ENCODE data around the gene ZFHX3. TPM values are rescaled to one million over a fixed set of nuclear protein-coding genes. Genes with fewer than 3 reads are reported as not detected.

Gene ZFHX3
- 10 to 100 TPM in 3 of 4 donors, 1 to 10 TPM in 1; 9.1 to 34.0 (median 12.0) TPM for total RNA-seq

GRCh38 chr16:73047536-73048291 is at the start of gene ZFHX3:
ZFHX3 (minus strand) TSS chr16:73048128; CDS start chr16:72960145, 87,983 bp downstream.
- H3K36me3 ChIP-seq = no peaks in the 10 kb centered on the region
- peaks cover 6 to 20% of the 10 kb centered on the region in 2 donors for H3K4me1 ChIP-seq
- peak within 1 kb of the TSS; percentile 99 for H3K27ac ChIP-seq
- no peaks in the 10 kb centered on the region for H3K27me3 ChIP-seq
- peak within 1 kb of the TSS; percentile 76 to 92 for H3K4me3 ChIP-seq
- DNase-seq = peak; percentile 67 to 69
- TF ChIP-seq POLR2A (IDR thresholded peaks at IDR 0.05) (peak; percentile 30 to 42), CTCF (IDR thresholded peaks at IDR 0.05) (peak in 1 of 4 experiments; percentile 15)
- intact Hi-C loops (cut with DNase I; ENCODE audit: low total_unique reads) = no loop called here
- H3K9me3 ChIP-seq = no peaks in the 10 kb centered on the region

GRCh38 chr16:73096510-73096909 is 48.6 kb upstream of the ZFHX3 start:
- DNase-seq = no peak

GRCh38 chr16:73095885-73096421 is 48.0 kb upstream of the ZFHX3 start:
- H3K27me3 ChIP-seq = no peaks in the 10 kb centered on the region
- intact Hi-C loops (cut with DNase I; ENCODE audit: low total_unique reads) = no loop called here
- H3K4me1 ChIP-seq = no peaks in the 10 kb centered on the region
- H3K9me3 ChIP-seq = no peaks in the 10 kb centered on the region
- TF ChIP-seq CTCF (IDR thresholded peaks at IDR 0.05) = no peak
- TF ChIP-seq POLR2A (IDR thresholded peaks at IDR 0.05) = no peak
- H3K27ac ChIP-seq = no peak overlapping the region
- no peak overlapping the region for H3K4me3 ChIP-seq
- no peaks in the 10 kb centered on the region for H3K36me3 ChIP-seq
- no peak for DNase-seq

More at GRCh38 chr16:73096510-73096909, 48.6 kb upstream of the ZFHX3 start:
- no peak overlapping the region for H3K27ac ChIP-seq
- no peaks in the 10 kb centered on the region for H3K9me3 ChIP-seq
- no peak overlapping the region for H3K4me3 ChIP-seq
- intact Hi-C loops (cut with DNase I; ENCODE audit: low total_unique reads) = no loop called here
- H3K27me3 ChIP-seq = no peaks in the 10 kb centered on the region
- no peak for TF ChIP-seq POLR2A (IDR thresholded peaks at IDR 0.05)
- TF ChIP-seq CTCF (IDR thresholded peaks at IDR 0.05) = no peak
- H3K4me1 ChIP-seq = no peaks in the 10 kb centered on the region
- H3K36me3 ChIP-seq = no peaks in the 10 kb centered on the region

- intact Hi-C loops (cut with DNase I; ENCODE audit: low total_unique reads) = no loop called here
- Histone ChIP-seq H3K27me3 (no peaks in the 10 kb centered on the region), H3K9me3 (no peaks in the 10 kb centered on the region), H3K36me3 (no peaks in the 10 kb centered on the region), H3K4me1 (no peaks in the 10 kb centered on the region), H3K4me3 (no peak overlapping the region), H3K27ac (no peak overlapping the region)
- no peak for DNase-seq
- no peak for TF ChIP-seq CTCF (IDR thresholded peaks at IDR 0.05)
- TF ChIP-seq POLR2A (IDR thresholded peaks at IDR 0.05) = no peak
These were observed 47.4 kb upstream of the ZFHX3 start for GRCh38 chr16:73095142-73095820.

- Histone ChIP-seq H3K4me3 (no peak overlapping the region), H3K9me3 (no peaks in the 10 kb centered on the region), H3K36me3 (no peaks in the 10 kb centered on the region), H3K27me3 (no peaks in the 10 kb centered on the region), H3K27ac (no peak overlapping the region), H3K4me1 (no peaks in the 10 kb centered on the region)
- intact Hi-C loops (cut with DNase I; ENCODE audit: low total_unique reads) = no loop called here
- TF ChIP-seq CTCF (IDR thresholded peaks at IDR 0.05) (no peak), POLR2A (IDR thresholded peaks at IDR 0.05) (no peak)
- no peak for DNase-seq
These were observed 46.4 kb upstream of the ZFHX3 start for GRCh38 chr16:73094371-73094770.

Data from uterus (tissue), 4 donors.